NCI-H524 treated with DMSO at 0.1 percent for 48 hours (cell line): ENCODE data around the gene KL.

Experiments
- DNase-seq: peaks from one replicate; lab custom pipeline; 2025; lab: John Stamatoyannopoulos, UW

Gene KL

GRCh38 chr13:33111414-33112110, 95.3 kb downstream of the KL start:
- DNase-seq, result no peak

- no peak for DNase-seq
Measured at GRCh38 chr13:33112766-33113165, 96.5 kb downstream of the KL start.

DNA sequence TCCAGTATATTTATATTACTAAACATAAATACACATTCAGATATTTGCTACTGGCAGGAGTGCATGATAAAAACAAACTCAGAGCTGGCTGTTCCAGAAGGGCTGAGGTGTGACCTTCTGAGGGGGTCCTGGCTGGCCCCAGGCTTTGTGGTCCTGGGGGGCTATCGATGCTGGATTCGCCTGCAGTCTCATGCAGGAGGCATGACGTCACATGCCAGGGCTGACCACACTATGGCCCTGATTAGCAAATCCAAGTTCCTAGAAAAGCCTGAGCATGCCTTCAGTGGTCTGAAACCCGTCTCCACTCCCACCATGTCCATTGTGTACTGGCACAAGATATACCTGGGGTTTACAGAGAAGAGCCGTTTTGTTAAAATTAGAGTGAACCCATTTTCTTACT, 97.9 kb downstream of the KL start:
- no peak for DNase-seq

DNA sequence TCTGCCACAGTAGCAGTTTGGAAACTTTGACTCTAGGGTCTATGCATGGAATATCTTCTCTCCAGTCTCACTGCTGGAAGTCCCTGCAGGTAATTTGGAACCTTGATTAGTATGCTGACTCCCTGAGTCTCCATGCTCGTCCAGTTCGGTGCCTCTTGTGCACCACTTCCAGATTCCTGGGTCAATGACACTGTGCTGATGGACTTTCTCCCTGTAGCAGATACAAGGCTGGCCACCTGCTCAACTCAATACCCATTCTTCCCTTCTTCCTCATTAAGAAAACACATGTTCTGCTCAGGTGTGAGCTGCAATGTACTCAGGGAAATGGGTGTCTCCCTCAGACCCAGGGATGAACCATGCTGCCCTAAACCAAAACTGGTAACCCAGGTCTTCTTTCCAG, 99.1 kb downstream of the KL start:
- no peak for DNase-seq
